ENCODE data around the gene CYSRT1. TPM values are rescaled to one million over a fixed set of nuclear protein-coding genes. Genes with fewer than 3 reads are reported as not detected.

The CYSRT1 gene
- polyA plus RNA-seq, 1 of the 3 experiments (the other 2 are of a cell fraction) = 2.1 TPM

- H4K20me1 ChIP-seq (ENCODE audit: insufficient read depth) = no peaks in the 10 kb centered on the region
- H3K4me1 ChIP-seq (ENCODE audit: control insufficient read depth in 1 of 2, insufficient read depth in 2 of 2, low read depth in 1 of 2, low read length in 1 of 2) = peaks cover 1 to 26% of the 10 kb centered on the region in 2 experiments; a peak in 2 of 4 replicates
- H3K4me3 ChIP-seq (ENCODE audit: low read depth in 2 of 2, low read length in 1 of 2) = no peak overlapping the region
- DNase-seq = no peak
- no peaks in the 10 kb centered on the region for H3K9me2 ChIP-seq
- WGBS (ENCODE audit: low lambda C conversion rate) = 65% methylated on average over 14 of the region's 40 CpGs
- H3K9me3 ChIP-seq = no peaks in the 10 kb centered on the region
- H2AFZ ChIP-seq (ENCODE audit: low read depth) = no peak overlapping the region
- no peak overlapping the region for H3K4me2 ChIP-seq
- no peaks in the 10 kb centered on the region for H3K27me3 ChIP-seq (ENCODE audit: insufficient read depth)
- ChIA-PET CTCF (no interaction called here), POLR2A (no interaction called here)
- peaks cover 12% of the 10 kb centered on the region for H3K79me2 ChIP-seq (ENCODE audit: insufficient read depth)
- H3K9ac ChIP-seq = no peak overlapping the region
- H3F3A ChIP-seq (replicated peaks; ENCODE audit: insufficient read depth) = peaks cover 3% of the 10 kb centered on the region
- H3K36me3 ChIP-seq (replicated peaks in 1 of 2; ENCODE audit: control insufficient read depth in 1 of 2, insufficient read depth in 2 of 2, low read length in 1 of 2) = no peaks in the 10 kb centered on the region
- no peak overlapping the region for H3K27ac ChIP-seq (ENCODE audit: low read depth in 2 of 2, low read length in 1 of 2)
- TF ChIP-seq FOXJ3 (CRISPR knock-in tag; IDR thresholded peaks at IDR 0.05) (no peak), REST (IDR thresholded peaks at IDR 0.05; ENCODE audit: low read depth, low read length) (no peak), POLR2AphosphoS5 (IDR thresholded peaks at IDR 0.05; ENCODE audit: low read depth, low read length) (no peak), SIN3A (IDR thresholded peaks at IDR 0.05; ENCODE audit: borderline replicate concordance, low read depth, low read length) (no peak), FOXM1 (IDR thresholded peaks at IDR 0.05; ENCODE audit: low read depth) (no peak), FOSL2 (IDR thresholded peaks at IDR 0.05; ENCODE audit: borderline replicate concordance, low read depth) (no peak), MAX (IDR thresholded peaks at IDR 0.05; ENCODE audit: low read depth) (no peak), YY1 (IDR thresholded peaks at IDR 0.05; ENCODE audit: low read depth) (no peak), EP300 (IDR thresholded peaks at IDR 0.05; ENCODE audit: borderline replicate concordance in 1 of 2, low read depth in 1 of 2, low read length in 1 of 2) (no peak), GATA2 (CRISPR knock-in tag; IDR thresholded peaks at IDR 0.05) (no peak), SMC3 (IDR thresholded peaks at IDR 0.05; ENCODE audit: low read depth, low read length) (no peak), TCF12 (IDR thresholded peaks at IDR 0.05) (no peak), MXI1 (IDR thresholded peaks at IDR 0.05; ENCODE audit: low read depth, low read length) (no peak), RFX5 (IDR thresholded peaks at IDR 0.05; ENCODE audit: low read length) (no peak), JUND (IDR thresholded peaks at IDR 0.05) (no peak), RCOR1 (IDR thresholded peaks at IDR 0.05; ENCODE audit: low read length) (no peak), EZH2phosphoT487 (IDR thresholded peaks at IDR 0.05; ENCODE audit: borderline replicate concordance, low read depth) (no peak)
- TF ChIP-seq, protein P1, sequence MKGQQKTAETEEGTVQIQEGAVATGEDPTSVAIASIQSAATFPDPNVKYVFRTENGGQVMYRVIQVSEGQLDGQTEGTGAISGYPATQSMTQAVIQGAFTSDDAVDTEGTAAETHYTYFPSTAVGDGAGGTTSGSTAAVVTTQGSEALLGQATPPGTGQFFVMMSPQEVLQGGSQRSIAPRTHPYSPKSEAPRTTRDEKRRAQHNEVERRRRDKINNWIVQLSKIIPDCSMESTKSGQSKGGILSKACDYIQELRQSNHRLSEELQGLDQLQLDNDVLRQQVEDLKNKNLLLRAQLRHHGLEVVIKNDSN (IDR thresholded peaks at IDR 0.05; ENCODE audit: borderline replicate concordance, low read depth) = no peak
Measured at GRCh38 chr9:137233143-137233980, 8.4 kb downstream of the CYSRT1 start.
